CD4-positive, alpha-beta T cell treated with Interferon alpha-2 for 1 hour (primary cell): Measurements from ENCODE around the gene GGTLC1.

ENCODE experiments used
- DNase-seq, 2 donors: peaks; one replicate each; pipeline ENCODE4 v3.0.0-alpha.2; 2020 to 2022

The GGTLC1 gene

DNA sequence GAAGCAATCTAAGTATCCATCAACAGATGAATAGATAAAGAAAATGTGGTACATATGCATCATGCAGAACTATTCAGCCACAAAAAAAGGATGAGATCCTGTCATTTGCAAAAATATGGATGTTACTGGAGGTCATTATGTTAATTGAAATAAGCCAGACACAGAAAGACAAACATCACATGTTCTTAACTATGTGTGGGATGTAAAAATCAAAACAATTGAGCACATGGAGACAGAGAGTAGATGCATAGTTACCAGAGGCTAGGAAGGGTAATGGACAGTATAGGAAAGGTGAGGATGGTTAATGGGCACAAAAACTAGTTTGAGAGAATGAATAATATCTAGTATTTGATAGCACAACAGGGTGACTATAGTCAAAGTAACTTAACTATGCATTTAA, 26.3 kb downstream of the GGTLC1 start:
- no peak for DNase-seq

DNA sequence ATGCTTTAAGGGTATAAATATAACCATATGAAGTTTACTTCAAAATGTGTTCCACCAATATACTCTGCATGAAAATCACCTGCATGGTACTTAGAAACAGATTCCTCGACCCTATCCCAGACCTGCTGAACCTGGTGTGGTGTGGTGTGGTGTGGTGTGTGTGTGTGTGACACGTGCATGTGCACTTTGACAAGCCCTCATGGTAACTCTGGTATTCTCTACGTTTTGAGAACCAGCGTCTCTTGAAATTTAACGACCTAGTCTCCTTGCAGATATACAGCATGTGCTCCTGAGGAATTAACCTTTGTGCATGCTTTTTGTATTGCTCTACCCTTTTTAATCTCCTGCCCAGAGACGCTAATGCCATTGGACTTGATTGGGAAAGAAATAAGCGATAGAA, 29.5 kb downstream of the GGTLC1 start:
- DNase-seq: no peak

DNA sequence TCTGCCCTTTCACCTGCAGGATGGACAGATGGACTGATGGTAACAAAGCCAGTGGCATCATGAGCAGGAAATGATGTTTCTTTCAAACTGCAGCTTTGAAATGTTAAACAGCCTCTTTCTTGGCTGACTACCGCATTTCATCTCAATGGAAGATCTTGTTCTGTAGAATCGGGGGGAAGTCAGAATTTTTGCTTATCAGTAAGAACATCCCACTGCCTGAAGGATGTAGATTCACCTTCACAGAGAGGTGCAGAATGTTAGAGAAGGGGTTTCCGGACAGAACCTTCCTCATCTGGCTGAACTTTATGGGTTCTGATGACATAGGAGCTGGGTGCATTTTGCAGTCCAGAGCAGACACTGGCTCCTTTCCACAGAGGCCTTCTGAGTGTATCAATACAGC, 32.7 kb downstream of the GGTLC1 start:
- DNase-seq: no peak

DNA sequence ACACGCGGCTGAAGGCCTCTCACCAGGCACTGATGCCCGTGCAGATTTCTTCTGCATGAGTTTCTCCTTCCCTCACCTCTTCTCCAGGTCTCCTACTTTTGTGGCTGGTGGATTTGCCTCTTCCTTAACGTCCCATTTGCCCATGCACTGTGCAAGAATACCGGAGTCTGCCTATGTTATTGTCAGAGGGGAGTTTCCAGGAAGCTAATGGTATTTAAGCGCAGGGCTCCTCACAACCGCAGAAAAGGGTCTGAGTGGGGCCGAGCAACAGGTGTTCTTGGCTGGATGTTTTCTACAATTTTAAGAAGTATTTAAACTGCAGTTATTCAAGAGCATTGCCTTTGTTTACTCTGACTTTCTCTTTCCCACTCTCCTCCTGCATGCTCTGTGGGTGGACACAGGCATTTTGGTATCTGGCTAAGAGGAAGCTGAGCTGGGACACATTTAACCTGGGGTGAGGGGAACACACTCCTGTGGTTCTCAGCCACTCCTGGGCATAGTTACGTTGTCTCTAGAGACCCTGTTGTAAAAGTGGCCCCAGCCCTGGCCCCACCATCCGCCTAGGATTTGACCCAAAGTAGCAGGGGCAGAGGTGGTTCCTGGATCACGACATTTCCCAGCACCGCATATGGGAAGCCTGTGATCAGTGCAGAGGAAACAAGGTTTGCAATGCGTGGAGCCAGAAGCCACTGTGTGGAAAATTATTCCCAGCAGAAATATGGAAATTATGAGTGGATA, 34.4 kb downstream of the GGTLC1 start:
- DNase-seq: no peak

DNA sequence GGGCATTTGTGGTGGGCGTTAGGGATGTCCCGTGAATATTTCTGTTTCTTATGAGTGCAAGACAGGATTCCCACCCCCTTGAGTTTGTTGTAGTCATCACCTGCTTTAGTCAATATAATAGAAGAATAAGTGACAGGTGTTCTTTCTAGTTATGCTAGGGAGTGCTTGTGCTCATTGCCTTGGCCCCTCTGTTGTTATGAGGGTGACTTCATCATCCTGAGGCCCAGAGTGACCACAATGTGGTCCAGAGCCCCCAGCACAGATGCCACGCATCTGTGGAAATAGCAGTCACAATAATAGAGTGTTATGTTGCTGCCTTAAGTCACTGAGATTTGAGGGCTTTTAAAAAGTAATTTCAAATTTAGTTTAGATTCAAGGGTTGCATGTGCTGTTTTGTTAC, 42.4 kb downstream of the GGTLC1 start:
- no peak for DNase-seq

DNA sequence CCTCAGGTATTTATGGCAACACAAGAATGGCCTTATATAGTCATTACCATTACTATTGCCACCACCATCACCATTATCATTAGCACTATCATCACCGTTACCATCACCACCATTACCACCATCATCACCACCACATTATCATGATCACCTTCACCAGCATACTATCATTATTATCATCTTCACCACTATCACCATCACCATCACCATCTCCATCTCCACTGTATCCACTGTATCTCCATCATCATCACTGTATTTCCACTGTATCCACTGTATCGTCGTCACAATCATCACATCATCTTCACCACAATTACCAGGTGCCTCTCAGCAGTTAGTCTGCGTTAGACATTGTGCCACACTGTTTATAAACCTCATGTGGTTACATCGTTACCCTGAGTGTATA, 45.3 kb downstream of the GGTLC1 start:
- DNase-seq: no peak

DNA sequence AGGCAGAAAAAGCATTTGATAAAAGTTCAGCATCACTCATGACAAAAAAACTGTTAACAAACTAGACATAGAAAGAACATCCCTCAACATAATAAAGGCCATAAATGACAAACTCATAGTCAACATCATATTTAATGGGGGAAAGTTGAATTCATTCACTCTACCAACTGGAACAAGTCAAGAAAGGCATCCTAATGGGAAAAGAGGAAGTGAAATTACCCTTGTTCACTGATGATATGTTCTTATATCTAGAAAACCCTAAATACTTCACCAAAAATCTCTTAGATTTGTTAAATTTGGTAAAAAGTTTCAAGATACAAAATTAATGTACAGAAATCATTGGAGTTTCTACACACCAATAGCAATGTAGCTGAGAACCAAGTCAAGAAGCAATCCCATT, 48.9 kb downstream of the GGTLC1 start:
- no peak for DNase-seq

DNA sequence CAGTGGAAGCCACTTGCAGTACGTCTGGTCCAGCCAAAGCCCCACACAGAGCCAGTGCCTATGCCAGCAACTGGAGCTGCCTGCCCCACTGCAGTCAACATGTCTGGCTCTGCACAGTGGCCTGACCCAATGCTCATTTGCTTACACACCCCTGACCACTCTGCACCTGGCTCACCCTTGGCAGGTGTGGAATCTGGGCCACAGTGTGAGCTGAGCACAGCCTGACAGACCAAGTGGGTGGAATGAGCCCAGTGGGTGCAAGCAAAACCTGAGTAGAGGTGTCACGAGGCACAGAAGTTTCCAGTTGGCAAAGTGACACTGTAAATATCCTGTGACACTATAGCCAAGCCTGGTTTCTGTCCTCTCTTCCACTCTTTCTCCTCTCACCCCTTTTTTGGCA, 49.5 kb downstream of the GGTLC1 start:
- DNase-seq: no peak

DNA sequence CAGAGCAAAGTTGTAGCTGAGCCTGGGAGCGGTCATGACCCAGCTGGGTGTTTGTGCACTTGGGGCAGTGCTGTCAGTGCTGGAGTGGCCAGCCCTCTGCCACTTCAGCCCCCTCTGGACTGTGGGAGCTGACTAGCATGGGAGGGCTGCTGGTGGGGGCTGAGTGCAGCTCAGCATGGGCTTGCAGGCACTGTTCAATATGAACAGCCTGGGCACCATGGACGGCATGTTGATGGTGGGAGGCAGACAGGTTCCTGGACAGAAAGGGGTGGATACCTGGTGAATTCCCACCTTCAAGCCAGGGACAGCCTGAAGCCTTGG, 50.5 kb downstream of the GGTLC1 start:
- no peak for DNase-seq

DNA sequence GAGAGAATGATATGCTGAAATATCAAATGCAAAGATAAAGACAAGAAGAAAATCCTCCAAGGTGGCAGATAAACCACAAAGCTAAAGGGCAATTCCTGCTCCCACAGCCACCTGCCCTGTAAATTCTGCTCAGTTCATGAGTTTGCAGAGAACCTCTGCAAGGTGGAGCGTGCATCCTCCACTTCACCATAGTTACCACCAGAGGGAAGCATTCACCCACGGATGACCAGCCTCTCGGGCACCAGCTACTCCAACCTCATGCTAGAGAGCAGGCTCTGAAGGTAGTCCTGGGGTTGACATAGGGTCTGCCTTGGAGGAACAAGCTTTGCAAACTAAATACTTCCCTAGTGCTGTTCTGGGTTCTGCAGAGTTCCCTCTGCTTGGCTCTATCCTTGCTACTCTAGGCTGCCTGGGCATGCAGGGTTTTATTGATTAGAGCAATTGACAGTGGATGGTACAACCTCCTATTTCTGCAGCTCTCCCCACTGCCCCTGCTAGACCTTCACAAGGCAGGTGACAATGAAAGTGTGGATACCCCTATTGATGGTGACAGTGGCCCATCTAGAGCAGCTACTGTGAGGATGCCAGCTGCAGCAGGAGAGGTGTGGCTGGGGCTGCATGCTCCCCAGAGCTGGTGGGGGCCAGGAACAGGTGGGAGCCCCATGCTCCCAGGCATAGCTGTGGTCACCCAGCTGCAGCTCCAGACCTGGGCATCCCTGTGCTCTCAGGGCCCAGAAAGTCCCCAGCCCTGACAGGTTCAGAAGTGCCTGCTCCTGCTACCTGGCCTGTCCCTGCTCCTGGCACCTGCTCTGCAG, 51.1 kb downstream of the GGTLC1 start:
- peak; percentile 59 to 77 for DNase-seq
